GM19452 (cell line): Measurements from ENCODE around the gene MBD3.

Experiments used
- ATAC-seq: cut with Tn5 transposase; IDR thresholded peaks from one replicate; pipeline ENCODE4 v1.9.1; 2021; ENCODE audit not compliant: unreplicated experiment

MBD3 gene

DNA sequence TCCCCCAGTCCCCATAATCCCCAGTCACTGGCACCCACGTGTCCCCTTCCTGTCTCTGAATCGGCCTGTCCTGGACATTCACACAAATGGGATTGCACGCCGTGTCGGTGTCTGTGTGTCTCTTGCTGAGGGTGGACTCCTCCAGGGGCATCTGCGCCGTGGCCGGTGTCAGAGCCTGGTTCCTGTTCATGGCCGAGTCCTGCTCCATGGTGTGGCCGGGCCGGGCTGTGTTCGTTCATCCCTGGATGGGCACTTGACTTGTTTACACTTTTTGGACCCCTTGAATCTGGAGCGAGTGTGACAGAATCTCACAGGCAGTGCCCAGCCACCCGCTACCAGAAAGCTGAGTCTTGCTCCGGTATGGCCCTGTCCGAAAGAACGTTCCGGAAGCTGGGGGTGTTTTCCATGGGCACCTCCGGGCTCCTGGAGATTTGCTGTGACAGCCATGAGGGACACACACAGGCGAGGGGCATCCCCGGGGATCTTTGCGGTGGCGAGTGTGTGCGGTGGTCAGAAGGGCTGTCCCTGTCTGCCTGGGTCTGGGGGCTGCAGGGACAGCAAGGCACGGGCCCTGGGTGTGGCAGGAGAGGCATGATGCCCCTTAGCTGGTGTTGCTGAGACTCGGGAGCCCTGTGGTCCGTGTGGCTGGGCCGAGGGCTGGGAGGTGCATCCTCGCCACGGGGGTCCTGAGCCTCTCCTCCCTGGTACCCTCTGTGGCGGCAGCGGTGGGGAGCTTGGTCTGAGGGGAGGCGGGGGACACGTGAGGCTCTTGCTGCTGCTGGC lies 18.1 kb downstream of the MBD3 start:
- ATAC-seq: no peak

DNA sequence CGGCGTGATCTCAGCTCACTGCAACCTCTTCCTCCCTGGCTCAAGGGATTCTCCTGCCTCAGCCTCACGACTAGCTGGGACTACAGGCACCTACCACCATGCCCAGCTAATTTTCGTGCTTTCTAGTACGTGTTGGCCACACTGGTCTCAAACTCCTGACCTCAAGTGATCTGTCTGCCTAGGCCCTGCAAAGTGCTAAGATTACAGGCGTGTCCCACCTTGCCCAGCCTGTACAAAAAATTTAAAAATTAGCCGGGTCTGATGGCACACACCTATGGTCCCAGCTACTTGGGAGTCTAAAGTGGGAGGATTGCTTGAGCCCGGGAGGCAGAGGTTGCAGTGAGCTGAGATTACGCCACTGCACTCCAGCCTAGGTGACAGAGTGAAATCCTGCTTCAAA lies 19.9 kb downstream of the MBD3 start:
- ATAC-seq: no peak

DNA sequence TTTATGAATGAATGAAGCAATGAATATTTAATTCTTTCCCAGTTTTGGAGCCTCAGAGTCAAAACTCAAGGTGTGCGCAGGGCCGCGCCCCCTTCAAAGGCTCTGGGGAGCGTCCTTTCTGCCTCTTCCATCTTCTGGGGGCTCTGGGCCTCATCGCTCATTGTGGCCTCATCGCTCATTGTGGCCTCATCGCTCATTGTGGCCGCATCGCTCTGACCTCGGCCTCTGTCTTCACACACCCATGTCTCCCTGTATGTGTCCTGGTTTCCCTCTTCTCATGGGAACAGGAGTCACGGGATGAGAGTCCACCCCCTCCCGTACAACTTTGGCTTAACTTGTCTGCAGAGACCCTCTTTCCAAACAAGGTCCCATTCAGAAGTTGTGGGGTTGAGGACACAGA lies 21.3 kb downstream of the MBD3 start:
- no peak for ATAC-seq

DNA sequence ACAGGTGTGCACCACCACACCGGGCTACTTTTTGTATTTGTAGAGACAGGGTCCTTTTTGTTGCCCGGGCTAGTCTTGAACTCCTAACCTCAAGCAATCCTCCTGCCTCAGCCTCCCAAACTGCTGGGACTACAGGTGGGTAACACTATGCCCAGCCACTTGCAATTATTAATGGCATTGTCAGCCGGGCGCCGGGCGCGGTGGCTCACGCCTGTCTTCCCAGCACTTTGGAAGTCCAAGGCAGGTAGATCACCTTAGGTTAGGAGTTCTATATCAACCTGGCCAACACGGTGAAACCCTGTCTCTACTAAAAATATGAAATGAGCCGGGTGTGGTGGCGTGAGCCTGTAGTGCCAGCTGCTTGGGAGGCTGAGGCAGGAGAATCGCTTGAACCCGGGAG lies 21.8 kb downstream of the MBD3 start:
- no peak for ATAC-seq

DNA sequence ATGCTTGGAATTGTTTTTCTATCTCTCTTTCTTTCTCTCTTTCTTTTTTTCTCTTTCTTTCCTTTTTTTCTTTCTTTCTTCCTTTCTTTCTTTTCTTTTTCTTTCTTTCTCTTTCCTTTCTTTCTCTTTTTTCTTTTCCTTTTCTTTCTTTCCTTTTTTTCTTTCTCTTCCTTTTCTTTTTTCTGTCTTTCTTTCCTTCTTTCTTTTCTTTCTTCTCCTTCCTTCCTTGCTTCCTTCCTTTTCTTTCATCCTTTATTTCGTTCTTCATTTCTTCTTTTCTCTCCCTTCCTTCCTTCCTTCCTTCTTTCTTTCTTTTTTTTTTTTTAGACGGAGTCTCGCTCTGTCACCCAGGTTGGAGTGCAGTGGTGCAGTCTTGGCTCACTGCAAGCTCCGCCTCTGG lies 22.7 kb downstream of the MBD3 start:
- ATAC-seq: no peak

DNA sequence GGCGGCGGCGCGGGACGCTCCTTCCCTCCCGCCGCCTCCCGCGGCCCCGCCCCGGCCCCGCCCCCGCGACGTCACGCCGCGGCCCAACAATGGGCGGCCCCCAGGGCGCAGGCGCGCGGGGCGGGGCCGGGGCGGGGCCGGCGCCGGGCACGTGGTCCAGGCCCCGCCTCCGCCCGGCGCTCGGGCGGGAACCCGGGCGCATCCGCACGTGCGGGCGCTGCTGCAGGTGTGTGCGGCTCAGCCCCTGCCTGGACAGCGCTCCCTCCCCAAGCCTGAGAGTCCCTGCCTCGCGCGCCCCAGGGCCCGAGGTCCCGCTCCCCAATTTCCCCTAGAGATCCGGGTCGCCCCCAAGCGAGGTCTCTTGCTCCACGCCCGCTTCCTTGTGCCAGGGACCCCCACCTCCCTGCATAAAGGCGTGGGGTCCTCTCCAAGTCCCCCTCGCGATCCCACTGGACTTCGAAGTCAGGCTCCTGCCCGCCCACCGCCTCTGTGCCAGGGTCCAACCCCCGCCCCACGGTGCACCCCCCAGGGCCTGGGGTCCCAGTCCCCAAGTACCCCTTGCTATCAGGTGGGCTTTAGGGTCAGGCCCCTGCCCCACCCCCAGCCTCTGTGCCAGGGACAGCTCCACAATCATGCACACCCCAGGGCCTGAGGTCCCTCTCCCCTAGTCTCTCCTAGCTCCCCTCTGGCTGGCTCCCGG lies 24.2 kb downstream of the MBD3 start, which contains the start of gene MEX3D:
Gene MEX3D (minus strand): TSS at position 6 of the 700 bp plus-strand sequence. CDS start 267 bp downstream, outside the sequence.
- ATAC-seq: no peak

DNA sequence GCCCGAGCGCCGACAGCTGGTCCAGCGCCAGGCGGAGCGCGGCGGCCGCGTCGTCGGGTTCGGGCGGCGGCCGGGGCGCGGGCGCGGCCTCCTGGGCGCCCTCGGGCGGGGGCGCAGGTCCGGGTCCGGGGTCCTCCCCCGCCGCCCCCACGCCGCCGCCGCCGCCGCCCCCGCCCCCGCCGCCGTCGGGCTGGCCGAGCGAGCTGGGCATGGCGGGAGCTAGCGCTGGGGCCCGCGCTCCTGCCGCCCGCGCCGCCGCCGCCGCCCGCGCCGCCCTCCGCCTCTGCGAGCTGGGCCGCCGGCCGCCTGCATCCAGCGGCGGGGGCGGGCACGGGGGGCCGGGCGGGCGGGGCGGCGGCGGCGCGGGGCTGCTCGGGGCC lies 24.8 kb downstream of the MBD3 start:
- ATAC-seq: no peak

DNA sequence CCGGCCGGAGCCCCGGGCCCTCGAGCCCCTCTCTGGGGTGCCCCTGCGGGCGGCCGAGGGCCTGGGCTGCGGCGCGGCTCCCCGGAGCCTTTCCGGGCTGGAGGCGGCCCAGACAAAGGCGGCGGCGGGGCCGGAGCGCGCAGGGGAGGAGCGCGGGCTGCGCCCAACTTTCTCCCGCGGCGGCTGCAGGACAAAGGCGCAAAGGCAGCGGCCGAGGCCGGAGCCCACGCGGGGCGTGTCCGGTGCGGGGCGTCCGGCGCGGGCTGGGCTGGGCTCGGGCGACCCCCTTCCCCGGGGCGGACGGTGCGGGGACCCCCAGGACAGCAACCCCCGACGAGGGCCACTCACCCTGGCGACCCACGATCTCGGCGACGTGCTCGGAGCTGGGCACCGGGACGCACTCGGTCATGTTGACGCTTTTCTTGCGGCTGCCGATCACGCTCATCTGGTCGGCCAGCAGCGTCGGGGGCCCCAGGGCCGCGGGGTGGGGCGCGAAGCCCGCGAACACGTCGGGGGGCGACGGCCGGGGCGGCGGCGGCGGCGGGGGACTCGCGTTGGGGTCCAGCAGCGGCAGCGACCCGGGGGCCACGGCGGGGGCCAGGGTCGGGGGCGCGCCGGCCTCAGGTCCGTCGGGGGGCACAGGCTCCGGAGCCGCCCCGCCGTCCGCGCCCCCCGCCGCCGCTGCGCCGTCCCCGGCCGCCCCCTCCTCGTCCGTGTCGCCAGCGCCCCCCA lies 25.4 kb downstream of the MBD3 start:
- ATAC-seq: no peak

DNA sequence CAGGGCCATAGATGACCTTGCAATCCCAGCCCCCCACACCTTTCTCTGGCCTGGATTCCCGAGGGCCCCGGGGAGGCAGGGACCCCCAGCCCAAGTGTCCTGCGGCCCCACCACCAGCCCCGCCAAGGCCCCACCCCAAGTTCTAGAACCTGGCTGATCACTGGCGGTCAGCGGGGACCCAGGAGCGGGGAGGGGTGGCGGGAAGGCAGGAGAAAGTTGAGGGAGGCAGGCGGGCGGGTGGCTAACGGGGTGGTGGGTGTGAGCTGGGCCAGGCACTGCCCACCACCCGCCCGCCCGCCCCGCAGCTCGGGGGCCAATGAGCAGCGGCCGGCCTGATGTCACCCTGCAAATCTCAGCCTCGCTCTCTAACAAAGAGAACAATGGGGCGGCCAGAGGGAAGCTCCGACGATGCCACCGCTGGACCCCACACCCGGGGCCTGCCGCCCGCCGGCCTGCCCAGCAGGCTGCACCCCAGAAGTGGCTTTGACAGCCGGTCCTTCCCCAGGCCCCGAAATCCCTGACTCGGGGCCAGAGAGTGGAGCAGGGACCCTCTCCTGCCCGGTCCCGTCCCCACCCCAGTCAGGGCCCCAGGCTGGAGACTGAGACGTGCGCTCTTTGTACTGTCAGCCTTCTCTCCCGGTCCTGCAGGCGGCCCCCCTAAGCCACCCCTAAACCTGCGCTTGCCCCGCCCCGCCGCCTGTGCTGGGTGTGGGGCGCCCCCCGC lies 26.1 kb downstream of the MBD3 start:
- no peak for ATAC-seq

DNA sequence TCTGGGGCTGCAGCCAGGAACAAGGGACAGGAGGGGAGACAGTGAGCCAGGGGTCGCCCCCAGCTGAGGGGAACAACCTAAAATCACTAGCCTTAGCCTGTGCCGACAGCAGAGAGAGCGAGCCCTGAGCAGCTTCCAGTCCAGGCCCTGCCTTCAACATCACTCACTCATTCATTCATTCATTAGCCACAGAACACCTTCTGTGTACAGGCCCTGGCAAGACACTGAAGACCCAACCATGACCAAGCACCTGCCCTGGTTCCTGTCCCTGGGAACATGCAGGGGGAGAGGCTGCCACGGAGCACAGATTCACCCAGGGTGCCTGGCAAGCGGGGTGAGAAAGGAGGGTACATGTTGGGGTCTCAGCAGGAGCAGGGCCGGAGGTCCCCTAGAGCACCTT lies 29.4 kb downstream of the MBD3 start:
- ATAC-seq: no peak

DNA sequence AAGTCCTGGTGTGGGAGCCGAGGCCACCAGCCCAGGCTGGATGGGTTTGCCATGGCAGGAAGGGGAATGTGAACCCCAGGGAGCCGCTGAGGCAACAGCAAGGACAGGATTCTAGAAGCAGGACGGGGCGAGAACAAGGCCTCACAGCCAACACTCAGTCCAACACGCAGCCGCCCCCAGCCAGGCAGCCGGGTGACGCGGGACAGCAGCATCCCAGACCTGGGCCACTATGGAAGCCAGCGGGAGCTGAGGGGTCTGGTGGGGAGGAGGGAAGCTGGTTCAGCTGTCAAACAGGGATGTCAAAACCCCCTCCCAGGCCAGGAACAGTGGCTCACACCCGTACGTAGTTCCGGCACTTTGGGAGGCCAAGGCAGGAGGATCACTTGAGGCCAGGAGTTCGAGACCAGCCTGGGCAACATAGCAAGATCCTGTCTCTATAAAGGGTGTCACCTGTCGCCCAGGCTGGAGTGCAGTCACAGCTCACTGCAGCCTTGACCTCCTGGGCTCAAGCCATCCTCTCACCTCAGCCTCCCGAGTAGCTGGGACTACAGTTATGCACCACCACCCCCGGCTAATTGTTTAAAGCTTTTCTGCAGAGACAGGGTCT lies 31.3 kb downstream of the MBD3 start:
- ATAC-seq: no peak

DNA sequence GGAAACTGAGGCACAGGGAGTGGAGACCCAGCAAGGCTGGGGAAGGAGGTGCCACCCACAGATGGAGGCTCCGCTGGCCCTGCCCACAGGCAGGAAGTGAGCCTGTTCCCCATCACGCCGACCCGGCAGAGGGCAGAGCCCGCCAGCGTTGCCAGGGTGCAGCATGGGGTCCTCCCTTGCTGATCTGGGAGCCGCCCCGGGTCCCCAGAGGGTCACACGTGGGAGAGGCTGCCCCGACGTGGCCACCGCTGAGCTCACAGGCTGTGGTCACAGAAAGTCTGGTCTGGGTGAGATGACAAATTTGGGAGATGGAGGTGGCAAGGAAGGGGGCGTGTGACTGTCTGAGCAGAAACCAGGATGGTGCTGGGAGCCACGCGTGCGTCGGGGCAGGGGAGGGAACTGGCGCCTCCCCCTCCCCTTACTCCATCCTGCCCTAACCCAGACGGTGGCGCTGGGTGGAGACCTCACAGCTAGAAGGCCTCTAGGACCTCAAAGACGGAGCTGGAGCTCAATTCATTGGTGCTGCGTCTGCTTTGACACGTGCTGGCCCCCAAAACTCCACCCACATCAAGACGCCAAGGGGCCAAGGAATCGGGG lies 32.3 kb downstream of the MBD3 start:
- no peak for ATAC-seq

DNA sequence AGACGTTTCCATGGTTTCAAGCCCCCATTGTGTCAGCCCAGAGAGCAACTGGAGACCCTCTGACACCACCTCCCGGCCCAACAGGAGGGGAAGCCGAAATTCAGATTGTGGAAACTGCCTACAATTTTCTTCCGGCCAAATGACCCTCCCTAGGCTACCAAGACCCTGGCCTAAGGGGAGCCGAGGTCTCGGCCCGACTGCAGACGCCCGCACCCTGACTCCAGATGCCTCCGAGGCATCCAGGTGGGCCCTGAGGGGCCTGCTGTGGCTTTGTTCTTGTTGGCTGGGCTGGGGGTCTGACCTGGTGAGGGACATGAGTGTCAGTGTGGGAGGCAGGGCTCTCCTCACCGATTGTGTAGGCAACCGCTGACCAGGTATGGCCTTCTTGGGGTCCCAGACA lies 34.1 kb downstream of the MBD3 start:
- ATAC-seq: no peak

DNA sequence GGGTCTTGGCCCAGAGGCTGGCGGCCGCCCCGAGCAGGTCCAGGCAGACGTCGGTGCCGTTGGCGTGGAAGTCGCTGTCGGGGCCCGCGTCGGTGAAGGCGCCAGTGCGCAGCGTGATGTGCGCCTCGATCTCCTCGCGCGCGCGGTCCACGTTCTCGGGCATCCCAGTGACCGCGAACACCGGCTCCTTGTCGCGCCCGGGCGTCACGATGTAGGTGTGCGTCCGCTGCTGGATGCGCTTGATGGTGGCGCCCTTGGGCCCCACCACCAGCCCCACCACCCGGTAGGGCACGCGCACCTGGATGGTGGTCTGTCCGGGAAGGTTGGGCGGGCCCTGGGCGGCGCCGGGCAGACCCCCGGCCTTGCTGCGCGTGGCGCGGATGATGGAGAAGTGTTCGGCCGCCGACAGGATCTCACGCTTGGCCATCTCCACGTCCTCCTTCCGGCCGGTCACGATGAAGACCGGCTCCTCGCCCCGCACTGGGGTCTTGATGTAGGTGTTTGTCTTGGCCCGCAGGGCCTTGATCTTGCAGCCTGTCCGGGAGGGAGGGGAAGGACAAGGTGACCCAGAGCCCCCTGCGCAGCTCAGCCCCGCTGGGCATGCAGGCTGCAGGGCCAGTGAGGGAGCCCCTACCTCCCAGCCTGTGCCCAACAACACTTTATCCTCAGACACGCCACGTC lies 36.1 kb downstream of the MBD3 start:
- ATAC-seq: no peak

DNA sequence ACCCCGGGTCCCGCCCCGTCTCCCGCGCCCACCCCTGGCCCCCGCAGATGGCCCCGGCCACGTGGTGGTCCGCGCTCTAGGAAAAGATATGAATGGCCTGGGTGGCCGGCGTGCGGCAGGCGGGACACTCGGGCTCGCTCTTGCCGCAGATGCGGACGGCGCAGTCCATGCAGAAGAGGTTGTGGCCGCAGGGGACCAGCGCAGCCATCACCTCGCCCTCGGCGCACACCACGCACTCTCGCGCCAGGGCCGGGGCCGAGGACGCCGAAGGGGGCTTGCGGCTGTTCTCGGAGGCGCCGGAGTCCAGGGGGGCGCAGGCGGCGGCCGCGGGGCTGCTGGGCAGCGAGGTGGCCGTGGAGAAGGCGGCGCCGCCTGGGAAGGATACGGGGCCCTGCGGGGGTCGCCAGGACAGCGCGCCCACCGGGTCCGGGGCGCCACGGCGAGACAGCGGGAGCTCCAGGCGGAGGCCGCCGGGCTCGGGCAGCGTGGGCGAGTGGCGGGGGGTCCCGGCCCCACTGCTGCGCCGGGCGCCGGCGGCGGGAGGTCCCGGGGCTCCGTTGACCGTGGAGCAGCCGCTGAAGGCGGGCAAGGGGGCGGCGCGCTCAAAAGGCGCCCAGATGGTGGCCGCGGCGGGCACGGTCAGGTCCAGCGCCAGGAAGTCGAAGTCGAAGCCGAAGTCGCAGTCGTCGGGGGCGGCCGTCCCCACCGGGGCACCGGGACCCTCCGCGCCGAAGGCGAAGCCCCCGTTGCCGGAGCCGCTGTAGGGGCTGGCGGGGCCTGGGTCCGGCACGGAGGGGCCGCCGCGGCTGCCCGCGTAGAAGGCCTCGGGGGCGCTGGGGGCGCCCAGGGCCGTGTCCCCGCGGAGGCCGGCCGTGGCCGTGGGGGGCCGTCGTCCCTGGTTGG lies 36.9 kb downstream of the MBD3 start:
- ATAC-seq: no peak

DNA sequence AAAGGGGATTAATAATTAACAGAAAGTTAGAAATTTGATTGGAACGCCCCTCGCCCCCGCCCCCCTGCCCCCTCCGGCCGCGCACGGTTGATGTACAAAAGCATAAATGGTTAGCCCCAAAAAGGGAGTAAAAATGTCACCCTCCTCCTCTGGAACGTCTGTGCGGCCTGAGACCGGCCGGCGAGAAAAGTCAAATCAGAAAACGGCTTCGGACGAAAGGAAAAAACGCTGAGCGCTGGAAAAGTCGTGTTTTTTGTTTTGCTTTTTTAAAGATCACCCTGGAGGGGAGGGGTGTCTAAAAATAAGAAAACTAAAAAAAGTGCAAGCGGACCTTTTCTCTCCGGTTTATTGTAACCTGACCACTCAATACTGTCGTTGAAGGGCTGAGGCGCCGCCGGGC lies 37.7 kb downstream of the MBD3 start:
- ATAC-seq: no peak

DNA sequence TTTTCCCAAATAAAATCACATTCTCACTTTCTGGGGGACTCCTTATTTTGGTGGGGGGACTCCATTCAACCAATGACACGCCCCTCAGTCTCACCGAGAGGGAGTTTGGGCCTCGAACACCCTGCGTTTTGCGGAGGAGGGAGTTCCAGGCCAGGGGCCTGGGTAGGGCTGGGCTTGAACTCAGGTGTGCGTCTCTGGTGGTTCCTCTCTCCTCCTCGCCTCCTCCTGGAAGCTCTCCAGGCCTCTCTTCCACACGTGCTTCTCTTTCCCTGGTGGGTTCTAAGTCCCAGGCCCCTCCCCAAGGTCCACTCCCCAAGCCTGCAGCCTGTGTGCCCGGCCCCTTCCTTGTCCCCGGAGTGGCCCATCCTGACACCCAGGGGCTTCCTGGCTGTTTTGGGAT lies 39.2 kb downstream of the MBD3 start:
- ATAC-seq: no peak

DNA sequence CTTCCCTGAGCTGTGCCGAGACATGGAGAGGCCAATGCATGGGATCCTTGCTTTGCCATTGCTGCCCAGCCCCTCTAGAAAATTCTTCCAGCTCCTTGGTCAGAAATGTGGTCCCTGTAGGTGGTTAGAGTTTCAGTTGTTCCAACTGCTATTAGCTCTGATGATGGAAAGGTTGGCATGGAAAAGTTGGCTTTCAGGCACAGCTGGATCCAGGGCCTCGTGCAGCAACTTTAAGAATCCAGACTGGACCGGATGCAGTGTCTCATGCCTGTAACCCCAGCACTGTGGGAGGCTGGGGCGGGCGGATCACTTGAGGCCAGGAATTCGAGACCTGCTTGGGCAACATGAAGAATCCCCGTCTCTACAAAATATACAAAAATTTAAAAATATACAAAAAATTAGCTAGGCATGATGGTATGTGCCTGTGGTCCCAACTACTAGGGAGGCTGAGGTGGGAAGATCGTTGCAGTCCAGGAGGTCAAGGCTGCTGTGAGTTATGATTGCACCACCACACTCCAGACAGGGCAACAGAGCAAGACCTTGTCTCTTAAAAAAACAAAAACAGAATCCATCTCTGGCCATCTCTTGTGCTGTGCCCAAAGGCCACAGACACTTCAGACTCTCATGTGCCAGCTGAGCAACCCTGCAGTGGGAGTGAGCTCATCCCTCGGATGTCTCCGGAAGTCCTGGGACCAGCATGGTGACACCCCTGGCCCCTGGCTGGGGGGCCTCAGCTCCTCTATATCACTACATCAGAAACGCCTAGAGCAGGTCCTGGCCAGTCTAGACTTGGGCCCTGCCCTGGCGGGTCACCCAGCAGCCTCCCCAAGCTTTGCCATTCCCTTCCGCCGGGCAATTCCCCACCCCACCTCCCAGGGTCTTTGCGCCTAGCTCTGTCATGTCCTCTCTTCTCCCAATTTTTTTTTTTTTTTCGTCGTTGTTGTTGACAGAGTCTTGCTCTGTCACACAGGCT lies 41.3 kb downstream of the MBD3 start:
- no peak for ATAC-seq
